Ishikawa (cell line): ENCODE measurements around the gene KLHDC4.
A peak's percentile ranks its signal among the peaks of the same experiment; 100 is the strongest.

ENCODE experiments used
- CEBPB ChIP-seq: IDR thresholded peaks from 2 replicates; pipeline ENCODE4 v1.6.1; 2012
- CREB1 ChIP-seq: IDR thresholded peaks from 2 replicates; pipeline ENCODE4 v1.6.1; 2012; ENCODE audit warnings: low read depth
- EGR1 ChIP-seq: IDR thresholded peaks from 2 replicates; pipeline ENCODE4 v1.6.1; 2012
- EP300 ChIP-seq: IDR thresholded peaks from 2 replicates; pipeline ENCODE4 v1.6.1; 2012; ENCODE audit warnings: borderline replicate concordance
- FOXM1 ChIP-seq: IDR thresholded peaks from 2 replicates; pipeline ENCODE4 v1.6.1; 2012; ENCODE audit warnings: low read depth, borderline replicate concordance
- MAX ChIP-seq: IDR thresholded peaks from 2 replicates; pipeline ENCODE4 v1.6.1; 2012
- NFIC ChIP-seq: IDR thresholded peaks from 2 replicates; pipeline ENCODE4 v1.6.1; 2012
- RAD21 ChIP-seq: IDR thresholded peaks from 2 replicates; pipeline ENCODE4 v1.6.1; 2012; ENCODE audit warnings: low read depth
- TAF1 ChIP-seq: IDR thresholded peaks from 2 replicates; pipeline ENCODE4 v1.6.1; 2012; ENCODE audit warnings: low read depth, mild to moderate bottlenecking
- TCF12 ChIP-seq: IDR thresholded peaks from 2 replicates; pipeline ENCODE4 v1.6.1; 2012; ENCODE audit warnings: low read depth
- TEAD4 ChIP-seq: IDR thresholded peaks from 2 replicates; pipeline ENCODE4 v1.6.1; 2012
- USF1 ChIP-seq: IDR thresholded peaks from 2 replicates; pipeline ENCODE4 v1.6.1; 2012
- YY1 ChIP-seq: IDR thresholded peaks from 2 replicates; pipeline ENCODE4 v1.6.1; 2012; ENCODE audit warnings: low read depth
- ZBTB7A ChIP-seq: IDR thresholded peaks from 2 replicates; pipeline ENCODE4 v1.6.1; 2012; ENCODE audit warnings: low read depth
- TF ChIP-seq, protein P1 (sequence below): IDR thresholded peaks from 2 replicates; pipeline ENCODE4 v1.6.1; 2012; ENCODE audit warnings: low read depth, mild to moderate bottlenecking

The KLHDC4 gene

GRCh38 chr16:87681981-87682570, 83.7 kb downstream of the KLHDC4 start:
- peak; percentile 26; the same call in 1 of the 2 replicates for TF ChIP-seq USF1
- TF ChIP-seq, protein P1, sequence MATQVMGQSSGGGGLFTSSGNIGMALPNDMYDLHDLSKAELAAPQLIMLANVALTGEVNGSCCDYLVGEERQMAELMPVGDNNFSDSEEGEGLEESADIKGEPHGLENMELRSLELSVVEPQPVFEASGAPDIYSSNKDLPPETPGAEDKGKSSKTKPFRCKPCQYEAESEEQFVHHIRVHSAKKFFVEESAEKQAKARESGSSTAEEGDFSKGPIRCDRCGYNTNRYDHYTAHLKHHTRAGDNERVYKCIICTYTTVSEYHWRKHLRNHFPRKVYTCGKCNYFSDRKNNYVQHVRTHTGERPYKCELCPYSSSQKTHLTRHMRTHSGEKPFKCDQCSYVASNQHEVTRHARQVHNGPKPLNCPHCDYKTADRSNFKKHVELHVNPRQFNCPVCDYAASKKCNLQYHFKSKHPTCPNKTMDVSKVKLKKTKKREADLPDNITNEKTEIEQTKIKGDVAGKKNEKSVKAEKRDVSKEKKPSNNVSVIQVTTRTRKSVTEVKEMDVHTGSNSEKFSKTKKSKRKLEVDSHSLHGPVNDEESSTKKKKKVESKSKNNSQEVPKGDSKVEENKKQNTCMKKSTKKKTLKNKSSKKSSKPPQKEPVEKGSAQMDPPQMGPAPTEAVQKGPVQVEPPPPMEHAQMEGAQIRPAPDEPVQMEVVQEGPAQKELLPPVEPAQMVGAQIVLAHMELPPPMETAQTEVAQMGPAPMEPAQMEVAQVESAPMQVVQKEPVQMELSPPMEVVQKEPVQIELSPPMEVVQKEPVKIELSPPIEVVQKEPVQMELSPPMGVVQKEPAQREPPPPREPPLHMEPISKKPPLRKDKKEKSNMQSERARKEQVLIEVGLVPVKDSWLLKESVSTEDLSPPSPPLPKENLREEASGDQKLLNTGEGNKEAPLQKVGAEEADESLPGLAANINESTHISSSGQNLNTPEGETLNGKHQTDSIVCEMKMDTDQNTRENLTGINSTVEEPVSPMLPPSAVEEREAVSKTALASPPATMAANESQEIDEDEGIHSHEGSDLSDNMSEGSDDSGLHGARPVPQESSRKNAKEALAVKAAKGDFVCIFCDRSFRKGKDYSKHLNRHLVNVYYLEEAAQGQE, result no peak

DNA sequence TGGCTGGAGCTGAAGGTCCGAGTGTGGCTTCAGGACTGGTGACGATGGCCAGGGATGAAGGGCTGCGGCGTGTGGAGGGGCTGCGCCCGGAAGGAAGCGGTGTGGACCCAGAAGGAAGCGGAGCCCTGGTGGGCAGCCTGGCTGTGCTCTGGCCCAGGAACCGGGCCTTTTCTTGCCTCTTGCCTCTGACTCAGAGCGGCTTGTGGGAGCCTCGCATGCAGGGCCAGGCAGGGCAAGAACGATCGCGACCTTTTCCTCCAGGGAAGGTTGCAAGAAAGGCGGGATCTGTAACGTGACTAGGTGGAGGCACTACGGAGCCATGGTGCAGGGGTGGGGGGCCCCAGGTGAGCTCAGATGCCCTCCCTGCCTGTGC, 85.5 kb downstream of the KLHDC4 start:
- TF ChIP-seq FOXM1 (no peak), RAD21 (no peak)

DNA sequence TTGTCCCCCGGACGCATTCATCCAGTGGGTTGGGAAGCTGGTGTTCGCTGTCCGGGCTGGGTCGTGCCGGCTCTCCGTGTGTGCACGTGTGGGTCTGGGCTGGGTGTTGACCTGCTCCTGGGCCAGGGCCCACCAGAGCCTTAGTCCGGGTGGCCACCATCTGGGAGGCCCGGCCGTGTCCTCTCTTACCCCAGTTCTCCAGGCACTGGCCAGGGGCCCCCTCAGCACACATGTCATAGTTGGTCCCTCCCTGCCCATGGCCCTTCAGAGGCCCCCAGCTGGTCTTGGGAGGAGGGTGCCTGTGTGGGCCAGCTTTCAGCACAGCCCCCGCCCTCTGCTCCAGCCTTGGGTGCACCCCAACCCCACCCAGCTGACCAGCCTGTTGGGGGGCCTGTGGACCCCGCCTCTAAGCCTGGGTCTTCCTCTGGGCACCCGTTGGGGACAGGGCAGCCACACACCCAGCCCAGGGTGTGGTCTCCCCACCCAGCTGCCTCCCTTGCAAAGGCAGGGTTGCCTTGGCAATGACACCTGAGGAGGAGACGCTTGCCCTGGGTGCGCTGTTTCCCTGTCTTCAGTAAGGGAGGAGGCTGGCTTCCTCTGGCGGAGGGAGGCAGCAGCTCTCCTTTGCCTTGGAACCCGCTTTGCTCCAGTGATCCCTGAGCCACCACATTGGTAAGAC, 86.1 kb downstream of the KLHDC4 start:
- no peak for TF ChIP-seq FOXM1
- TF ChIP-seq EGR1, result no peak
- no peak for TF ChIP-seq ZBTB7A
- no peak for TF ChIP-seq EP300
- TF ChIP-seq TEAD4, result no peak
- TF ChIP-seq TAF1, result no peak
- TF ChIP-seq, protein P1, result no peak
- no peak for TF ChIP-seq YY1
- TF ChIP-seq CREB1, result no peak
- no peak for TF ChIP-seq MAX

- no peak for TF ChIP-seq MAX
- no peak for TF ChIP-seq TEAD4
- TF ChIP-seq USF1, result no peak
- no peak for TF ChIP-seq CREB1
- TF ChIP-seq, protein P1, result no peak
- TF ChIP-seq YY1, result no peak
- TF ChIP-seq TCF12, result no peak
- TF ChIP-seq EP300, result no peak
- TF ChIP-seq RAD21, result no peak
- no peak for TF ChIP-seq TAF1
- TF ChIP-seq ZBTB7A, result no peak
Observed at GRCh38 chr16:87678618-87679017, 87.2 kb downstream of the KLHDC4 start.

DNA sequence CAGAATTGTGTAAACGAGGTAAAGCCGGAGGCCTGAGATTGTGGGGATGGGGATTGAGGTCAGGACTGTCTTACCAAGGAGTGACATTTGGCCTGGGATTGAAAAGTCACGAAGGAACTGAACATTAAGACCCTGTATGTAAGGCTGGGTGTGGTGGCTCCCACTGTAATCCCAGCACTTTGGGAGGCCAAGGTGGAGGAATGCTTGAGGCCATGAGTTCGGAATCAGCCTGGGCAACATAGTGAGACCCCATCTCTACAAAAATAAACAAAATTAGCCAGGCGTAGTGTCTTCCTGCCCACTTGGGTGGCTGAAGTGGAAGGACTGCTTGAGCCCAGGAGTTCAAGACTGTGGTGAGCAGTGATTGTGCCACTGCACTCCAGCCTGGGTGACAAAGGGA, 88.0 kb downstream of the KLHDC4 start:
- TF ChIP-seq, protein P1, result no peak
- TF ChIP-seq NFIC (no peak), MAX (no peak), YY1 (no peak), CEBPB (no peak), FOXM1 (no peak)
